ENCODE measurements around the gene GABBR2. TPM values are rescaled to one million over a fixed set of nuclear protein-coding genes. Genes with fewer than 3 reads are reported as not detected.

Gene GABBR2
- total RNA-seq, 1 experiment from 2014 or later, result 0.23 TPM

DNA sequence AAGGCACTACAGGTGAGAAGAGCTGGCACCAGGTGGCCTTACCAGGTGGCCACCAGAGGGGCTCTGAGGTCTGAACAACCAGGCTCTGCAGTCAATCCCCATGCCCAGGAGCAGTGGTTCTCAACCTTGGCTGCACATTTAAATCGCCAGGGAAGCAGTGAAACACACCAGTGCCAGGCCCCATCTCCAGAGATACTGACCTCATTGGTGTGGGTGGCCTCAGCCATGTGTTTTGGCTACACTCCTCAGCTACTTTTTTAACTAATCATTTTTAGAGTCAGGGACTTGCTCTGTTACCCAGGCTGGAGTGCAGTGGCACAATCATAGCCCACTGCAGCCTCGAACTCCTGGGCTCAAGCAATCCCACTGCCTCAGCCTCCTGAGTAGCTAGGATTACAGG is 56.0 kb downstream of the GABBR2 start:
- no peak overlapping the region for H3K27ac Mint-ChIP-seq (ENCODE audit: unreplicated experiment)
- POLR2A ChIA-PET, result no interaction called here
- no peaks in the 10 kb centered on the region for H3K27me3 ChIP-seq (replicated peaks; ENCODE audit: control insufficient read depth, insufficient read depth, low read length)

DNA sequence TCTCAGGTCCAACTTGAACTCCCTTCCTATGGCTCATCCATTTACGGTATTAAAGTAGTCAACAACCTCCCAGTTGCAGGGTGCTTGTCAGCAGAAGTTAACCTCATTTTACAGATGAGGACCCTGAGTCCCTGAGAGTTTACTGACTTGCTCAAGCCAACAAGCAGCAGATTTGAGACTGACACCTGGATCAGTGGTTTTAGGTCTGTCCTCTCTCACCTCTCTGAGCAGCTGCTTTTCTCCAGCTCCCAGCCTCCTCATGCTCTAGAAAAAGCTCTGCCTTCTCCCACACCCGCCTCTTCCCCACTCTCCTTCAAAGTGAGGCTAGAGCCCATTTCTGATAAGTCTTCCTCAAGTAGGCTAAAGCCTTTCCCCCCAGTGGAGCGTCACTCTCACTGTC is 56.4 kb downstream of the GABBR2 start:
- BruUV-seq (replicated peaks), result no TSS peak
- Mint-ChIP-seq H3K4me3 (ENCODE audit: unreplicated experiment) (no peak overlapping the region), H3K9me3 (ENCODE audit: unreplicated experiment) (no peaks in the 10 kb centered on the region), H3K4me1 (ENCODE audit: low read depth, unreplicated experiment) (no peaks in the 10 kb centered on the region), H3K27ac (ENCODE audit: unreplicated experiment) (no peak overlapping the region), H3K27me3 (ENCODE audit: insufficient read depth, unreplicated experiment) (peaks cover 10% of the 10 kb centered on the region), H3K36me3 (ENCODE audit: insufficient read depth, unreplicated experiment) (no peaks in the 10 kb centered on the region)
- TF ChIP-seq, protein P1, sequence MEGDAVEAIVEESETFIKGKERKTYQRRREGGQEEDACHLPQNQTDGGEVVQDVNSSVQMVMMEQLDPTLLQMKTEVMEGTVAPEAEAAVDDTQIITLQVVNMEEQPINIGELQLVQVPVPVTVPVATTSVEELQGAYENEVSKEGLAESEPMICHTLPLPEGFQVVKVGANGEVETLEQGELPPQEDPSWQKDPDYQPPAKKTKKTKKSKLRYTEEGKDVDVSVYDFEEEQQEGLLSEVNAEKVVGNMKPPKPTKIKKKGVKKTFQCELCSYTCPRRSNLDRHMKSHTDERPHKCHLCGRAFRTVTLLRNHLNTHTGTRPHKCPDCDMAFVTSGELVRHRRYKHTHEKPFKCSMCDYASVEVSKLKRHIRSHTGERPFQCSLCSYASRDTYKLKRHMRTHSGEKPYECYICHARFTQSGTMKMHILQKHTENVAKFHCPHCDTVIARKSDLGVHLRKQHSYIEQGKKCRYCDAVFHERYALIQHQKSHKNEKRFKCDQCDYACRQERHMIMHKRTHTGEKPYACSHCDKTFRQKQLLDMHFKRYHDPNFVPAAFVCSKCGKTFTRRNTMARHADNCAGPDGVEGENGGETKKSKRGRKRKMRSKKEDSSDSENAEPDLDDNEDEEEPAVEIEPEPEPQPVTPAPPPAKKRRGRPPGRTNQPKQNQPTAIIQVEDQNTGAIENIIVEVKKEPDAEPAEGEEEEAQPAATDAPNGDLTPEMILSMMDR (IDR thresholded peaks at IDR 0.05; ENCODE audit: insufficient read depth in 1 of 2, low read depth in 1 of 2, low read length in 1 of 2, severe bottlenecking in 1 of 2, unreplicated experiment in 1 of 2), result no peak
- Histone ChIP-seq H3K36me3 (ENCODE audit: control insufficient read depth, insufficient read depth, low read length) (no peaks in the 10 kb centered on the region), H3K4me3 (ENCODE audit: low read depth, low read length) (no peak overlapping the region), H3K27me3 (replicated peaks; ENCODE audit: control insufficient read depth, insufficient read depth, low read length) (no peaks in the 10 kb centered on the region), H3K9me3 (no peaks in the 10 kb centered on the region), H3K4me1 (no peaks in the 10 kb centered on the region)
- ChIA-PET CTCF (no interaction called here), POLR2A (no interaction called here)
- no peak for DNase-seq
- intact Hi-C loops (cut with micrococcal nuclease; ENCODE audit: unreplicated experiment), result no loop called here

More for the DNA sequence above, 56.0 kb downstream of the GABBR2 start:
- BruUV-seq (replicated peaks), result no TSS peak
- H3K4me3 ChIP-seq (ENCODE audit: low read depth, low read length), result no peak overlapping the region
- CTCF ChIA-PET, result no interaction called here
- TF ChIP-seq, protein P1 (IDR thresholded peaks at IDR 0.05; ENCODE audit: insufficient read depth in 1 of 2, low read depth in 1 of 2, low read length in 1 of 2, severe bottlenecking in 1 of 2, unreplicated experiment in 1 of 2), result no peak
- H3K9me3 Mint-ChIP-seq (ENCODE audit: unreplicated experiment), result no peaks in the 10 kb centered on the region
- H3K4me1 Mint-ChIP-seq (ENCODE audit: low read depth, unreplicated experiment), result no peaks in the 10 kb centered on the region
- no peaks in the 10 kb centered on the region for H3K36me3 ChIP-seq (ENCODE audit: control insufficient read depth, insufficient read depth, low read length)
- H3K4me3 Mint-ChIP-seq (ENCODE audit: unreplicated experiment), result no peak overlapping the region
- no peaks in the 10 kb centered on the region for H3K4me1 ChIP-seq
- peaks cover 10% of the 10 kb centered on the region for H3K27me3 Mint-ChIP-seq (ENCODE audit: insufficient read depth, unreplicated experiment)
- intact Hi-C loops (cut with micrococcal nuclease; ENCODE audit: unreplicated experiment), result no loop called here
- no peaks in the 10 kb centered on the region for H3K36me3 Mint-ChIP-seq (ENCODE audit: insufficient read depth, unreplicated experiment)
- DNase-seq, result no peak
- no peaks in the 10 kb centered on the region for H3K9me3 ChIP-seq

GRCh38 chr9:98647236-98647635 is 61.5 kb downstream of the GABBR2 start:
- no peaks in the 10 kb centered on the region for H3K4me1 Mint-ChIP-seq (ENCODE audit: low read depth, unreplicated experiment)
- TF ChIP-seq, protein P1 (IDR thresholded peaks at IDR 0.05; ENCODE audit: insufficient read depth in 1 of 2, low read depth in 1 of 2, low read length in 1 of 2, severe bottlenecking in 1 of 2, unreplicated experiment in 1 of 2), result no peak
- no peak for DNase-seq
- Histone ChIP-seq H3K27me3 (replicated peaks; ENCODE audit: control insufficient read depth, insufficient read depth, low read length) (no peaks in the 10 kb centered on the region; the same call in 1 of the 2 replicates), H3K9me3 (no peaks in the 10 kb centered on the region), H3K4me3 (ENCODE audit: low read depth, low read length) (no peak overlapping the region), H3K36me3 (ENCODE audit: control insufficient read depth, insufficient read depth, low read length) (no peaks in the 10 kb centered on the region), H3K4me1 (no peaks in the 10 kb centered on the region)
- POLR2A ChIA-PET, result no interaction called here
- intact Hi-C loops (cut with micrococcal nuclease; ENCODE audit: unreplicated experiment), result no loop called here
- no peak overlapping the region for H3K27ac Mint-ChIP-seq (ENCODE audit: unreplicated experiment)
- peaks cover 14% of the 10 kb centered on the region for H3K27me3 Mint-ChIP-seq (ENCODE audit: insufficient read depth, unreplicated experiment)
- BruUV-seq (replicated peaks), result no TSS peak
- no peak overlapping the region for H3K4me3 Mint-ChIP-seq (ENCODE audit: unreplicated experiment)
- H3K36me3 Mint-ChIP-seq (ENCODE audit: insufficient read depth, unreplicated experiment), result no peaks in the 10 kb centered on the region
- no peaks in the 10 kb centered on the region for H3K9me3 Mint-ChIP-seq (ENCODE audit: unreplicated experiment)
- CTCF ChIA-PET, result no interaction called here

Data from Caco-2 (cell line).